Neuronal stem cell (in vitro differentiated cells): Measurements from ENCODE around the gene STRADA.

ENCODE experiments used
- DNase-seq: peaks from one replicate; pipeline ENCODE4 v3.0.0-alpha.2; 2013; ENCODE audit warnings: low spot score
- H2AFZ ChIP-seq: one replicate; pipeline ENCODE4 v1.6.1; 2013; ENCODE audit warnings: mild to moderate bottlenecking, low read length, inconsistent platforms
- H2AK5ac ChIP-seq: 2 replicates; pipeline ENCODE4 v1.6.1; 2013; ENCODE audit warnings: low read depth, mild to moderate bottlenecking, inconsistent platforms, low read length, moderate library complexity, mixed read lengths
- H2BK120ac ChIP-seq: 2 replicates; pipeline ENCODE4 v1.6.1; 2013; ENCODE audit warnings: low read depth, mild to moderate bottlenecking, inconsistent platforms, low read length, moderate library complexity, mixed read lengths
- H2BK12ac ChIP-seq: one replicate; pipeline ENCODE4 v1.6.1; 2013; ENCODE audit warnings: low read length, inconsistent platforms
- H2BK15ac ChIP-seq: 2 replicates; pipeline ENCODE4 v1.6.1; 2013; ENCODE audit warnings: mild to moderate bottlenecking, low read length, inconsistent platforms, mixed read lengths
- H2BK5ac ChIP-seq: one replicate; pipeline ENCODE4 v1.6.1; 2013; ENCODE audit warnings: inconsistent platforms, mild to moderate bottlenecking, low read length, moderate library complexity
- H3K14ac ChIP-seq: one replicate; pipeline ENCODE4 v1.6.1; 2013; ENCODE audit warnings: low read length, inconsistent platforms
- H3K18ac ChIP-seq: 2 replicates; pipeline ENCODE4 v1.6.1; 2013; ENCODE audit warnings: low read length, inconsistent platforms
- H3K23ac ChIP-seq: 2 replicates; pipeline ENCODE4 v1.6.1; 2013; ENCODE audit warnings: low read depth, mild to moderate bottlenecking, mixed read lengths, low read length, inconsistent platforms; ENCODE audit not compliant: poor library complexity
- H3K27ac ChIP-seq: replicated peaks from 3 replicates; pipeline ENCODE4 v1.5.1; 2013; ENCODE audit warnings: low read length, inconsistent platforms
- H3K27me3 ChIP-seq, 3 experiments: 2 replicates each; pipeline ENCODE4 v1.6.1; 2013; ENCODE audit warnings: low read length in 3 of 3, mild to moderate bottlenecking in 2 of 3, inconsistent platforms in 1 of 3, low read depth in 1 of 3, mixed read lengths in 1 of 3, moderate library complexity in 1 of 3; ENCODE audit not compliant: control insufficient read depth in 3 of 3, insufficient read depth in 3 of 3
- H3K36me3 ChIP-seq, 2 donors: replicated peaks in 1 of 2; 2 replicates each; pipeline ENCODE4 v1.6.1; 2013; ENCODE audit warnings: low read length in 2 of 2; ENCODE audit not compliant: control insufficient read depth in 2 of 2, insufficient read depth in 2 of 2
- H3K4ac ChIP-seq: 2 replicates; pipeline ENCODE4 v1.6.1; 2013; ENCODE audit warnings: inconsistent platforms, mild to moderate bottlenecking, low read length, moderate library complexity
- H3K4me1 ChIP-seq, 2 donors: 1 replicate in 1 of 2; 2 replicates in 1 of 2; pipeline ENCODE4 v1.6.1; 2013; ENCODE audit warnings: low read length in 2 of 2, low read depth in 1 of 2; ENCODE audit not compliant: control insufficient read depth in 2 of 2, insufficient read depth in 1 of 2
- H3K4me2 ChIP-seq: one replicate; pipeline ENCODE4 v1.6.1; 2013; ENCODE audit warnings: mild to moderate bottlenecking, low read length, inconsistent platforms; ENCODE audit not compliant: insufficient read depth, poor library complexity, severe bottlenecking
- H3K4me3 ChIP-seq, 2 donors: 2 replicates each; pipeline ENCODE4 v1.5.1; 2013; ENCODE audit warnings: low read length in 2 of 2, mild to moderate bottlenecking in 2 of 2, inconsistent platforms in 1 of 2, moderate library complexity in 1 of 2
- H3K79me1 ChIP-seq: one replicate; pipeline ENCODE4 v1.6.1; 2013; ENCODE audit warnings: low read depth, mild to moderate bottlenecking, inconsistent platforms, low read length, moderate library complexity
- H3K9ac ChIP-seq: one replicate; pipeline ENCODE4 v1.6.1; 2013; ENCODE audit warnings: mild to moderate bottlenecking, low read depth, low read length, inconsistent platforms; ENCODE audit not compliant: poor library complexity
- H3K9me3 ChIP-seq, 2 donors: replicated peaks in 1 of 2; 2 replicates each; pipeline versions ENCODE3 to v1.6.1; 2013; ENCODE audit warnings: low read length in 2 of 2, mild to moderate bottlenecking in 2 of 2, inconsistent platforms in 1 of 2, low read depth in 1 of 2, mixed read lengths in 1 of 2, moderate library complexity in 1 of 2; ENCODE audit not compliant: control insufficient read depth in 2 of 2, insufficient read depth in 1 of 2
- H4K8ac ChIP-seq: one replicate; pipeline ENCODE4 v1.6.1; 2013; ENCODE audit warnings: low read depth, mild to moderate bottlenecking, inconsistent platforms, low read length, moderate library complexity
- H4K91ac ChIP-seq: one replicate; pipeline ENCODE4 v1.6.1; 2013; ENCODE audit warnings: low read length, low read depth, mild to moderate bottlenecking, inconsistent platforms; ENCODE audit not compliant: poor library complexity
- WGBS, 2 donors: extraction: QIAGEN DNeasy Blood & Tissue Kit; methylation state at CpG; one replicate each; pipeline ENCODE4 v1.1.7; 2013; ENCODE audit warnings: missing lambda C conversion rate in 2 of 2, mixed read lengths in 1 of 2; ENCODE audit not compliant: insufficient read length in 2 of 2, insufficient replicate concordance in 1 of 2; ENCODE audit errors: extremely low coverage in 2 of 2; 5-methylcytosine and 5-hydroxymethylcytosine counted together

Gene STRADA

GRCh38 chr17:63701868-63702720, 39.5 kb downstream of the STRADA start:
- no CpG with 5 or more reads among the region's 19 CpGs for WGBS, 2 donors
- no peaks in the 10 kb centered on the region for H3K9me3 ChIP-seq
- no peak overlapping the region for H3K23ac ChIP-seq
- H2AFZ ChIP-seq: no peak overlapping the region
- H3K4ac ChIP-seq: no peak overlapping the region
- peaks cover 2 to 19% of the 10 kb centered on the region in 2 donors for H3K4me1 ChIP-seq
- no peak overlapping the region for H4K91ac ChIP-seq
- peaks cover 5% of the 10 kb centered on the region for H3K79me1 ChIP-seq
- DNase-seq: no peak
- peak overlapping the region; percentile 47 for H2BK5ac ChIP-seq
- no peak overlapping the region for H2BK120ac ChIP-seq
- H3K27me3 ChIP-seq: peaks cover 0 to 7% (median 0%) of the 10 kb centered on the region in 3 experiments
- peaks cover 17 to 68% of the 10 kb centered on the region in 2 donors for H3K36me3 ChIP-seq
- no peak overlapping the region for H2AK5ac ChIP-seq
- no peak overlapping the region for H3K9ac ChIP-seq
- H3K27ac ChIP-seq: no peak overlapping the region
- H3K14ac ChIP-seq: no peak overlapping the region
- H2BK15ac ChIP-seq: no peak overlapping the region
- no peak overlapping the region for H2BK12ac ChIP-seq
- H3K18ac ChIP-seq: no peak overlapping the region
- no peak overlapping the region for H3K4me3 ChIP-seq
- H4K8ac ChIP-seq: no peak overlapping the region
- H3K4me2 ChIP-seq: no peak overlapping the region

DNA sequence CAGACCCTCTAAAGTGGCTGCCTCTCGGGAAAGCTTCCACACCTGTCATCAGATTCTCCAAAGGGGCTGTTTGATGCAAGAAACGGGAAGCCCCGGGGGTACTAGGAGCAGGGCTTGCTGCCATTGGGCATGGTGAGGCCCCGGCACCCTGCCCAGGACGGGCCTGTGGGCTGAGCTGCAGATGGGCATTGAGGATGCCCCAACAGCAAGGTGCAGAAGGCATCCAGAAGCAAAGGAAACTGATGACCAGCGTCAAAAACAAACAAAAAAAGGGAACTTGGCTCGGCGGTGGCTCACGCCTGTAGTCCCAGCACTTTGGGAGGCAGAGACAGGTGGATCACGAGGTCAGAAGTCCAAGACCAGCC, 40.2 kb downstream of the STRADA start:
- no peak for DNase-seq
- H3K4me1 ChIP-seq: peaks cover 2 to 19% of the 10 kb centered on the region in 2 donors
- H3K79me1 ChIP-seq: peaks cover 5% of the 10 kb centered on the region
- no peaks in the 10 kb centered on the region for H3K9me3 ChIP-seq
- no peak overlapping the region for H2AFZ ChIP-seq
- H2AK5ac ChIP-seq: peak overlapping the region; percentile 92
- H3K23ac ChIP-seq: peak overlapping the region; percentile 92
- no peak overlapping the region for H3K14ac ChIP-seq
- peak overlapping the region; percentile 49 for H4K8ac ChIP-seq
- H2BK5ac ChIP-seq: peak overlapping the region; percentile 47
- H3K4ac ChIP-seq: no peak overlapping the region
- no peak overlapping the region for H2BK12ac ChIP-seq
- peaks cover 0 to 7% (median 0%) of the 10 kb centered on the region in 3 experiments for H3K27me3 ChIP-seq
- no peak overlapping the region for H4K91ac ChIP-seq
- H3K18ac ChIP-seq: peak overlapping the region; percentile 100
- peak overlapping the region; percentile 96 for H3K4me2 ChIP-seq
- H3K36me3 ChIP-seq: peaks cover 17 to 68% of the 10 kb centered on the region in 2 donors
- peak overlapping the region; percentile 86 for H2BK15ac ChIP-seq
- H3K9ac ChIP-seq: no peak overlapping the region
- peak overlapping the region; percentile 74 for H2BK120ac ChIP-seq
- no peak overlapping the region for H3K4me3 ChIP-seq
- H3K27ac ChIP-seq: no peak overlapping the region
- no CpG with 5 or more reads among the region's 10 CpGs for WGBS, 2 donors

DNA sequence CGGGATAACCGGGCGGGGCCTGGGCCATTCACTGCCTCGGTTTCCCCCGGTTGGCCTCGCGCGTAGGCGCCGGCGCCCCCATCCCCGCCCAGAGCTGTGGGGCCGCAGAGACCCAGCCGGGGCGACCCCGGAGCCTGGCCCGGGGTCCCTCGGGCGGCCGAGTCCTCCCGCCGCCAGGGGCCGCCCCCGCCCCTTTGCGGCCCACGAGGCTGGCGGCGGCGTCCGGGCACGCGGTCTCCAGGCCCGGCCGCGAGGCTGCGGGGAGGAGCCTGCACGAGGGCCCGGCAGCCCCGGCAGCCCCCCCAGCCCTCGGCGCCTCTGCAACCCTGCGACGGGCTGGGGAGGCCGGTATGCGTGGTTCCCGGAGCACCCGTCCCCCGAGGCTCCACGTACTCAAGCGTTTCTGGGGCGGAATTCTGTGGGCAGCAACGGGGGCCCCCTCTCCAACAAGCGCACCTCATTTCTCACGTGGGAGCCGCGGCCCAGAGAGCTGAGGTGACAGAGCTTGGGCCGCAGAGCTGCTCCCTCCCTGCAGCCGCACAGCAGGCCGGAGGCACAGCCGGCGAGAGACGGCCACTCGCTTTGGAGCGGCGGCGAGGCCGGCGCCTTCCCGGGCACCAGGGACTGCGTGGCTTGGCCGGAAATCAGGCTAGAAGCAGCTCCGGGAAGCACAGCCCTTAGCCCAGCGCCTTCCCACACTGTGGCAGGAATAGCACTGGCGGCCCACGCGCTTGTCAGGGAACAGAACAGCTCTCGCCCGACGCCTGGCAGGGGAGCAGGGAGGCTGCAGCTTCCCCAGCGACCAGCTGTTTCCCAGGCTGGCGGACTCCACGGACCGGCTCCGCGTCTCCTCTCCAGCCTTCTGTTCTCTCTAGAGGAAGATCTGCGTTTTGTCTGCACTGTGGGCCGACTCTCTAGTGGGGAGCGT, 40.8 kb downstream of the STRADA start:
- peak overlapping the region; percentile 96 for H3K4me2 ChIP-seq
- peak overlapping the region; percentile 92 for H3K27ac ChIP-seq
- peak; percentile 39 for DNase-seq

More for the DNA sequence above, 40.8 kb downstream of the STRADA start:
- Histone ChIP-seq H4K8ac (peak overlapping the region; percentile 52), H3K36me3 (peaks cover 17 to 66% of the 10 kb centered on the region in 2 donors), H2AFZ (peak overlapping the region; percentile 92), H3K4me3 (peak overlapping the region; percentile 59 to 87), H3K79me1 (peaks cover 5% of the 10 kb centered on the region), H3K18ac (peak overlapping the region; percentile 100), H3K4ac (peak overlapping the region; percentile 69), H3K9ac (peak overlapping the region; percentile 97), H3K14ac (peak overlapping the region; percentile 97), H2BK12ac (peak overlapping the region; percentile 68), H3K4me1 (peaks cover 2 to 16% of the 10 kb centered on the region in 2 donors), H2BK5ac (peak overlapping the region; percentile 93), H2BK15ac (peak overlapping the region; percentile 86), H3K23ac (peak overlapping the region; percentile 92), H3K9me3 (no peaks in the 10 kb centered on the region), H2AK5ac (peak overlapping the region; percentile 92), H4K91ac (peak overlapping the region; percentile 74), H3K27me3 (peaks cover 0 to 7% (median 0%) of the 10 kb centered on the region in 3 experiments), H2BK120ac (peak overlapping the region; percentile 74)
- WGBS, 2 donors: no CpG with 5 or more reads among the region's 88 CpGs
